ENCODE measurements around the gene IFT172. TPM values are rescaled to one million over a fixed set of nuclear protein-coding genes. Genes with fewer than 3 reads are reported as not detected.

IFT172 gene
- total and polyA plus RNA-seq, 2 experiments from 2014 or later: 9.1 to 17.6 TPM

GRCh38 chr2:27407798-27408491 is 81.6 kb downstream of the IFT172 start:
- H4K20me1 ChIP-seq (replicated peaks; ENCODE audit: insufficient read depth): peaks cover 41% of the 10 kb centered on the region
- DNase-seq (ENCODE audit: low spot score) (peak; percentile 94), ATAC-seq (peak; percentile 52)
- peaks cover 3% of the 10 kb centered on the region; the same call in 1 of the 2 replicates for H3F3A ChIP-seq (replicated peaks; ENCODE audit: low read depth)
- no peak overlapping the region for H2AFZ ChIP-seq
- H3K4me2 ChIP-seq: peak overlapping the region; percentile 90
- Mint-ChIP-seq H3K9me3 (peaks cover 5% of the 10 kb centered on the region; the same call in 1 of the 3 replicates), H3K27ac (peak overlapping the region; percentile 28; the same call in 1 of the 2 replicates), H3K4me3 (peak overlapping the region; percentile 87), H3K4me1 (peaks cover 13% of the 10 kb centered on the region; the same call in 2 of the 3 replicates), H3K27me3 (ENCODE audit: insufficient read depth, low read depth, poor library complexity) (peaks cover 16% of the 10 kb centered on the region), H3K36me3 (ENCODE audit: low read depth) (peaks cover 39% of the 10 kb centered on the region)
- H3K27ac ChIP-seq (ENCODE audit: low read depth): 0 out of 2 replicates have a peak overlapping the region, but pooled peaks have one; percentile 12
- H3K27me3 ChIP-seq (ENCODE audit: insufficient read depth): no peaks in the 10 kb centered on the region
- H3K4me1 ChIP-seq (ENCODE audit: insufficient read depth): peaks cover 23% of the 10 kb centered on the region
- peak overlapping the region; percentile 64 for H3K4me3 ChIP-seq
- TF ChIP-seq POLR2AphosphoS5 (IDR thresholded peaks at IDR 0.05; ENCODE audit: low read depth): no peak
- TF ChIP-seq CTCF (conservative IDR thresholded peaks at IDR 0.05; ENCODE audit: low read depth in 2 of 2): peak; percentile 65 to 70
- TF ChIP-seq CREB1 (CRISPR knock-in tag; IDR thresholded peaks at IDR 0.05; ENCODE audit: low read depth): no peak
- H3K79me2 ChIP-seq (replicated peaks; ENCODE audit: insufficient read depth): peaks cover 62% of the 10 kb centered on the region
- H3K9me2 ChIP-seq (ENCODE audit: insufficient read depth): peaks cover 10% of the 10 kb centered on the region; the same call in 1 of the 2 replicates
- 0 out of 2 replicates have a peak, but pooled peaks cover 8% of the 10 kb centered on the region for H3K36me3 ChIP-seq (ENCODE audit: insufficient read depth)

- peaks cover 86% of the 10 kb centered on the region for H4K20me1 ChIP-seq (replicated peaks; ENCODE audit: insufficient read depth)
- TF ChIP-seq ZNF462 (CRISPR knock-in tag; IDR thresholded peaks at IDR 0.05): no peak
- no peak for TF ChIP-seq ZNF331 (CRISPR knock-in tag; IDR thresholded peaks at IDR 0.05; ENCODE audit: low read depth)
- no peak for TF ChIP-seq EZH2 (IDR thresholded peaks at IDR 0.05; ENCODE audit: low read depth, unreplicated experiment)
- no peak for TF ChIP-seq CREB1 (CRISPR knock-in tag; IDR thresholded peaks at IDR 0.05; ENCODE audit: low read depth)
Measured at GRCh38 chr2:27400348-27401135, 89.0 kb downstream of the IFT172 start.

More at GRCh38 chr2:27400348-27401135, 89.0 kb downstream of the IFT172 start:
- no peaks in the 10 kb centered on the region for H3K9me2 ChIP-seq (ENCODE audit: insufficient read depth)
- no peak overlapping the region for H3K4me3 ChIP-seq
- no peak overlapping the region for H3K4me3 Mint-ChIP-seq
- H3K79me2 ChIP-seq (replicated peaks; ENCODE audit: insufficient read depth): peaks cover 100% of the 10 kb centered on the region
- H3K27ac Mint-ChIP-seq: 0 out of 2 replicates have a peak overlapping the region, but pooled peaks have one; percentile 11
- H3K36me3 ChIP-seq (ENCODE audit: insufficient read depth): no peaks in the 10 kb centered on the region
- ATAC-seq (no peak), DNase-seq (ENCODE audit: low spot score) (no peak)
- H3K9me3 Mint-ChIP-seq: no peaks in the 10 kb centered on the region
- H2AFZ ChIP-seq: no peak overlapping the region
- no peaks in the 10 kb centered on the region for H3K4me1 Mint-ChIP-seq
- H3K27me3 Mint-ChIP-seq (ENCODE audit: insufficient read depth, low read depth, poor library complexity): peaks cover 5% of the 10 kb centered on the region
- no peaks in the 10 kb centered on the region for H3K27me3 ChIP-seq (ENCODE audit: insufficient read depth)
- peaks cover 28% of the 10 kb centered on the region for H3K36me3 Mint-ChIP-seq (ENCODE audit: low read depth)
- no peaks in the 10 kb centered on the region; the same call in 1 of the 2 replicates for H3F3A ChIP-seq (replicated peaks; ENCODE audit: low read depth)
- peak overlapping the region; percentile 45; the same call in 1 of the 2 replicates for H3K27ac ChIP-seq (ENCODE audit: low read depth)
- H3K4me2 ChIP-seq: no peak overlapping the region
- H3K4me1 ChIP-seq (ENCODE audit: insufficient read depth): no peaks in the 10 kb centered on the region; the same call in 1 of the 2 replicates
